DND-41 (cell line): ENCODE measurements around the gene ZC3H15.

Experiments used
- ATAC-seq: fragments of 200-7000 bp; cut with Tn5 transposase; 3 replicates; pipeline ENCODE4 v1.9.1; 2021; ENCODE audit warnings: low read depth; ENCODE audit not compliant: insufficient read depth
- DNase-seq: peaks from one replicate; pipeline ENCODE4 v3.0.0-alpha.2; 2020
- H2AFZ ChIP-seq: 2 replicates; pipeline ENCODE4 v1.6.0; 2012; ENCODE audit warnings: low read depth, low read length
- H3K27ac ChIP-seq: 2 replicates; pipeline ENCODE4 v1.5.1; 2012; ENCODE audit warnings: low read length, inconsistent platforms
- H3K27me3 ChIP-seq: fragments of 200-600 bp; sonication (generic); 2 replicates; pipeline ENCODE4 v1.6.0; 2012; ENCODE audit warnings: low read length, mild to moderate bottlenecking, inconsistent platforms; ENCODE audit not compliant: insufficient read depth, poor library complexity
- H3K36me3 ChIP-seq: 2 replicates; pipeline ENCODE4 v1.5.1; 2012; ENCODE audit warnings: low read length, inconsistent platforms; ENCODE audit not compliant: insufficient read depth
- H3K4me1 ChIP-seq: 2 replicates; pipeline ENCODE4 v1.5.1; 2012; ENCODE audit warnings: mild to moderate bottlenecking, low read length; ENCODE audit not compliant: insufficient read depth
- H3K4me2 ChIP-seq: 2 replicates; pipeline ENCODE4 v1.6.0; 2012; ENCODE audit warnings: mild to moderate bottlenecking, moderate library complexity, low read length, inconsistent platforms; ENCODE audit not compliant: insufficient read depth
- H3K4me3 ChIP-seq, 2 experiments: fragments of 200-600 bp in 1 of 2; shearing (Covaris generic) in 1 of 2; 2 replicates each; pipeline ENCODE4 v1.5.1; 2012 to 2016; ENCODE audit warnings: inconsistent platforms in 2 of 2, low read length in 2 of 2, mild to moderate bottlenecking in 2 of 2, low read depth in 1 of 2, moderate library complexity in 1 of 2
- H3K79me2 ChIP-seq: 2 replicates; pipeline ENCODE4 v1.6.0; 2012; ENCODE audit warnings: low read length, inconsistent platforms; ENCODE audit not compliant: insufficient read depth
- H3K9ac ChIP-seq: 2 replicates; pipeline ENCODE4 v1.6.0; 2012; ENCODE audit warnings: low read depth, mild to moderate bottlenecking, inconsistent platforms, low read length, moderate library complexity
- H3K9me3 ChIP-seq: 2 replicates; pipeline ENCODE4 v1.5.1; 2012; ENCODE audit warnings: low read length, moderate library complexity, mild to moderate bottlenecking, inconsistent platforms; ENCODE audit not compliant: insufficient read depth, severe bottlenecking
- H4K20me1 ChIP-seq: 2 replicates; pipeline ENCODE4 v1.6.0; 2012; ENCODE audit warnings: low read length; ENCODE audit not compliant: insufficient read depth
- EZH2 ChIP-seq: IDR thresholded peaks from 3 replicates; pipeline ENCODE4 v1.6.1; 2012; ENCODE audit warnings: borderline replicate concordance, low read depth, mild to moderate bottlenecking, moderate library complexity, low read length, inconsistent platforms; ENCODE audit not compliant: severe bottlenecking
- TF ChIP-seq, protein P1 (sequence below): IDR thresholded peaks from 2 replicates; pipeline ENCODE4 v1.5.1; 2012; ENCODE audit warnings: borderline replicate concordance, low read length, moderate library complexity, mild to moderate bottlenecking; ENCODE audit not compliant: poor library complexity, severe bottlenecking; ENCODE audit errors: extremely low read depth

ZC3H15 gene

DNA sequence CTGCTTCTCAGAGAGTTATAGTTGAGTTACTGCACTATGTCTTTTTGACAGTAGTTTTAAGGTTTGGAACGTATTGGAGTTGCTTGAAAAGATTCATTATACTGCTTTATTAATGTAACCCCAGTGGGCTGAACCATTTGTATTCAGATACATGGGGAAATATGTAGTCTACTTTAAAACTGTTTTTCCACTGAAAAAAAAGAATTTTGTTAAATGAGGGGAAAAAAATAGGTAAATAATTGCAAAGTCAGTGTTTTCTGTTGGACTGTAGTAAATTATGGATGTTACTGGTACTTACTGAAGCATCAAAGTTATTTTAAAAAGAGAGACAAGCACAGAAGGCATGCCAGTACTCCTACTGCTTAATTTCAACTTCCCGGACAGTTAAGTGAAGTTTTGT is 36.4 kb downstream of the ZC3H15 start:
- Histone ChIP-seq H3K79me2 (no peaks in the 10 kb centered on the region), H3K9me3 (no peaks in the 10 kb centered on the region), H3K4me3 (no peak overlapping the region), H3K36me3 (peaks cover 19% of the 10 kb centered on the region), H3K27ac (no peak overlapping the region), H3K27me3 (no peaks in the 10 kb centered on the region), H2AFZ (no peak overlapping the region), H4K20me1 (no peaks in the 10 kb centered on the region), H3K4me1 (no peaks in the 10 kb centered on the region), H3K4me2 (no peak overlapping the region), H3K9ac (no peak overlapping the region)
- TF ChIP-seq, protein P1, sequence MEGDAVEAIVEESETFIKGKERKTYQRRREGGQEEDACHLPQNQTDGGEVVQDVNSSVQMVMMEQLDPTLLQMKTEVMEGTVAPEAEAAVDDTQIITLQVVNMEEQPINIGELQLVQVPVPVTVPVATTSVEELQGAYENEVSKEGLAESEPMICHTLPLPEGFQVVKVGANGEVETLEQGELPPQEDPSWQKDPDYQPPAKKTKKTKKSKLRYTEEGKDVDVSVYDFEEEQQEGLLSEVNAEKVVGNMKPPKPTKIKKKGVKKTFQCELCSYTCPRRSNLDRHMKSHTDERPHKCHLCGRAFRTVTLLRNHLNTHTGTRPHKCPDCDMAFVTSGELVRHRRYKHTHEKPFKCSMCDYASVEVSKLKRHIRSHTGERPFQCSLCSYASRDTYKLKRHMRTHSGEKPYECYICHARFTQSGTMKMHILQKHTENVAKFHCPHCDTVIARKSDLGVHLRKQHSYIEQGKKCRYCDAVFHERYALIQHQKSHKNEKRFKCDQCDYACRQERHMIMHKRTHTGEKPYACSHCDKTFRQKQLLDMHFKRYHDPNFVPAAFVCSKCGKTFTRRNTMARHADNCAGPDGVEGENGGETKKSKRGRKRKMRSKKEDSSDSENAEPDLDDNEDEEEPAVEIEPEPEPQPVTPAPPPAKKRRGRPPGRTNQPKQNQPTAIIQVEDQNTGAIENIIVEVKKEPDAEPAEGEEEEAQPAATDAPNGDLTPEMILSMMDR: no peak
- no peak for TF ChIP-seq EZH2
- DNase-seq: no peak
- ATAC-seq: no peak

DNA sequence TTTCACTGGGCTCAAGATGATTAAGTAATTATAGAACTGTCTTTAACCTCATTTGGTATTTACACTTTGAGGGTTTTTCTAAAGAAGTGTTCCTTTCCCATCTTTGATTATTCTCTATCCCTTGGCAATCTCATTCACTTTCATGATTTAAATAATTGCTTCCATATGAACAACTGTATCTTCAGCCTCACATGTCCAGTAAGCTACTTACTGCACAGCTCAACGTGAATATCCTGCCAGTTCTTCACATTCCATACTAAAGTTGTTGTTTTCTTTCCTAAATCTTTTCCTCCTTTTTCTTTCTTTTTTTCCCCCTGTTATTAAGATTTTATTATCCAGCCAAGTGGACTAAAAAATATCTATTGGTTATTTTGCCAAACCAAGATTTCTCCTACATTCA is 37.7 kb downstream of the ZC3H15 start:
- Histone ChIP-seq H3K4me3 (no peak overlapping the region), H3K4me1 (no peaks in the 10 kb centered on the region), H3K36me3 (peaks cover 15% of the 10 kb centered on the region), H4K20me1 (no peaks in the 10 kb centered on the region), H3K4me2 (no peak overlapping the region), H3K27ac (no peak overlapping the region), H2AFZ (no peak overlapping the region), H3K27me3 (no peaks in the 10 kb centered on the region), H3K9ac (no peak overlapping the region), H3K79me2 (no peaks in the 10 kb centered on the region), H3K9me3 (no peaks in the 10 kb centered on the region)
- TF ChIP-seq EZH2: no peak
- TF ChIP-seq, protein P1: no peak
- ATAC-seq (no peak), DNase-seq (no peak)

DNA sequence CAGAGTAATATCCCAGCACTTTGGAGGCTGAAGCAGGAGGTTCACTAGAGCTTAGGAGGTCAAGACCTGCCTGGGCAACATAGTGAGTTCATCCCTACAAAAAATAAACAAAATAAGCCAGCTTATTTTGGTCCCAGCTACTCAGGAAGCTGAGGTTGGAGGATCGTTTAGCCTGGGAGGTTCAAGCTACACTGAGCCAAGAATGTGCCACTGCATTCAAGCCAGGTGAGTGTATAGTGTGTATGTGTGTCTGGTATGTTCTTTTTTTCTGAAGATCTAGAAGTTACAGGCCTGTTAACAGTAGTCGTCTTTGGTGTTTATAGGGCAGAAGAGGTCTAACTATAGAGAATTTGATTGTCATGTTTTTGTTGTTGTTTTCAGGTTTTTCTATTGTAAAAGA is 40.2 kb downstream of the ZC3H15 start:
- H3K4me2 ChIP-seq: no peak overlapping the region
- no peak for DNase-seq
- peaks cover 1% of the 10 kb centered on the region; the same call in 1 of the 2 replicates for H3K36me3 ChIP-seq
- no peaks in the 10 kb centered on the region for H3K4me1 ChIP-seq
- no peaks in the 10 kb centered on the region for H3K9me3 ChIP-seq
- no peak overlapping the region for H3K27ac ChIP-seq
- no peaks in the 10 kb centered on the region for H3K27me3 ChIP-seq
- no peak overlapping the region for H3K9ac ChIP-seq
- H4K20me1 ChIP-seq: no peaks in the 10 kb centered on the region
- H3K4me3 ChIP-seq: no peak overlapping the region
- no peak for TF ChIP-seq EZH2
- TF ChIP-seq, protein P1: no peak
- no peaks in the 10 kb centered on the region for H3K79me2 ChIP-seq
- no peak overlapping the region for H2AFZ ChIP-seq
- no peak for ATAC-seq

DNA sequence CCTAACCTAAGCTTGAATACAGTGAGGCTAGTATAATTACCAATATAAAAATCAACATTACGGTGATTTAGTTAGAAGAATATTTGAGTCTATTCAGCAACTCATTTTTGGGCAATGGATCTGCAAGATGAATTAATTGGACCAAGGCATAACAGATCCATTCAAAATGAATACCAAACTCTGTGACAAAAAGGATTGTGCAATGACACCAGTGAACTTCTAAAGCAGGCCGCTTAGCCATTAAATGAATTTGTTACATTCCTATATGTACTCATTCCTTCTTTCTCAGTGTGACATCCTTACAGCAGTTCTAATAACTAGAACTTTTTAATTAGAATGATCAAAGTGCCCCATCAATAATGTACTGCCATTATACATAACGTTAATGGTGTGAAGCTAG is 44.3 kb downstream of the ZC3H15 start:
- no peak overlapping the region for H3K27ac ChIP-seq
- H3K9ac ChIP-seq: no peak overlapping the region
- H3K4me2 ChIP-seq: no peak overlapping the region
- H3K9me3 ChIP-seq: no peaks in the 10 kb centered on the region
- ATAC-seq (no peak), DNase-seq (no peak)
- H4K20me1 ChIP-seq: no peaks in the 10 kb centered on the region
- H3K36me3 ChIP-seq: no peaks in the 10 kb centered on the region
- H3K79me2 ChIP-seq: no peaks in the 10 kb centered on the region
- H3K4me1 ChIP-seq: no peaks in the 10 kb centered on the region
- no peak overlapping the region for H2AFZ ChIP-seq
- no peak overlapping the region for H3K4me3 ChIP-seq
- TF ChIP-seq EZH2: no peak
- TF ChIP-seq, protein P1: no peak
- H3K27me3 ChIP-seq: no peaks in the 10 kb centered on the region
